CD14-positive monocyte (primary cell): ENCODE measurements around the gene CMC2. TPM values are rescaled to one million over a fixed set of nuclear protein-coding genes. Genes with fewer than 3 reads are reported as not detected.
A peak's percentile ranks its signal among the peaks of the same experiment; 100 is the strongest.

Experiments used
- DNase-seq, 3 donors: peaks; one replicate each; pipeline ENCODE4 v3.0.0-alpha.2; 2011 to 2022
- H2AFZ ChIP-seq: 2 replicates; pipeline ENCODE4 v1.6.0; 2012; ENCODE audit warnings: mild to moderate bottlenecking, low read depth, low read length, inconsistent platforms; ENCODE audit not compliant: insufficient read depth, poor library complexity, severe bottlenecking
- H3K27ac ChIP-seq, 2 donors: 1 replicate in 1 of 2; 2 replicates in 1 of 2; pipeline ENCODE4 v1.5.1; 2012 to 2013; ENCODE audit warnings: low read length in 2 of 2, control low read depth in 1 of 2, inconsistent platforms in 1 of 2, low read depth in 1 of 2, mild to moderate bottlenecking in 1 of 2
- H3K27me3 ChIP-seq, 2 donors: one replicate each; pipeline versions ENCODE4 v1.6.0 to v1.6.1; 2011 to 2013; ENCODE audit warnings: low read length in 2 of 2; ENCODE audit not compliant: control insufficient read depth in 2 of 2, insufficient read depth in 2 of 2
- H3K36me3 ChIP-seq, 2 donors: replicated peaks in 1 of 2; 1 replicate in 1 of 2; 2 replicates in 1 of 2; pipeline versions ENCODE4 v1.5.1 to v1.6.1; 2012 to 2013; ENCODE audit warnings: low read length in 2 of 2, control low read depth in 1 of 2, inconsistent platforms in 1 of 2, mild to moderate bottlenecking in 1 of 2; ENCODE audit not compliant: insufficient read depth in 2 of 2, control insufficient read depth in 1 of 2
- H3K4me1 ChIP-seq, 2 donors: 1 replicate in 1 of 2; 2 replicates in 1 of 2; pipeline versions ENCODE4 v1.5.1 to v1.6.1; 2012 to 2013; ENCODE audit warnings: low read length in 2 of 2, control low read depth in 1 of 2, inconsistent platforms in 1 of 2, mild to moderate bottlenecking in 1 of 2, moderate library complexity in 1 of 2; ENCODE audit not compliant: insufficient read depth in 2 of 2, control insufficient read depth in 1 of 2
- H3K4me2 ChIP-seq: replicated peaks from 2 replicates; pipeline ENCODE3; 2012; ENCODE audit warnings: low read length, moderate library complexity, mild to moderate bottlenecking; ENCODE audit not compliant: poor library complexity, severe bottlenecking; ENCODE audit errors: extremely low read depth
- H3K4me3 ChIP-seq, 3 experiments: fragments of 200-600 bp in 1 of 3; sonication (generic) in 1 of 3; replicated peaks in 1 of 3; 1 replicate in 2 of 3; 2 replicates in 1 of 3; pipeline ENCODE4 v1.5.1; 2011 to 2013; ENCODE audit warnings: low read length in 3 of 3, mild to moderate bottlenecking in 3 of 3, control low read depth in 2 of 3, low read depth in 2 of 3, inconsistent platforms in 1 of 3, moderate library complexity in 1 of 3
- H3K79me2 ChIP-seq: 2 replicates; pipeline ENCODE4 v1.6.0; 2012; ENCODE audit warnings: mild to moderate bottlenecking, control low read depth, inconsistent platforms, low read length, moderate library complexity; ENCODE audit not compliant: insufficient read depth
- H3K9ac ChIP-seq: 2 replicates; pipeline ENCODE4 v1.6.0; 2017; ENCODE audit warnings: low read length, mild to moderate bottlenecking; ENCODE audit not compliant: insufficient read depth, poor library complexity, severe bottlenecking
- H3K9me3 ChIP-seq, 2 donors: replicated peaks in 1 of 2; 1 replicate in 1 of 2; 2 replicates in 1 of 2; pipeline versions ENCODE4 v1.5.1 to v1.6.1; 2012 to 2013; ENCODE audit warnings: low read length in 2 of 2, control low read depth in 1 of 2; ENCODE audit not compliant: control insufficient read depth in 1 of 2, insufficient read depth in 1 of 2
- H4K20me1 ChIP-seq: 2 replicates; pipeline ENCODE4 v1.6.0; 2012; ENCODE audit warnings: mild to moderate bottlenecking, low read length, control low read depth, moderate library complexity; ENCODE audit not compliant: insufficient read depth
- H3K27ac Mint-ChIP-seq, 7 donors: one replicate each; pipeline ENCODE4 v1.8.0; 2020; ENCODE audit warnings: mild to moderate bottlenecking in 7 of 7, mixed read lengths in 7 of 7, moderate library complexity in 6 of 7, inconsistent platforms in 2 of 7
- H3K27me3 Mint-ChIP-seq, 3 donors: one replicate each; pipeline ENCODE4 v1.8.0; 2021 to 2022; ENCODE audit warnings: low read depth in 3 of 3, mild to moderate bottlenecking in 3 of 3, mixed read lengths in 3 of 3, moderate library complexity in 3 of 3, inconsistent platforms in 1 of 3
- H3K36me3 Mint-ChIP-seq, 2 donors: one replicate each; pipeline ENCODE4 v1.8.0; 2020; ENCODE audit warnings: mixed read lengths in 2 of 2, inconsistent platforms in 1 of 2, mild to moderate bottlenecking in 1 of 2
- H3K4me1 Mint-ChIP-seq: one replicate; pipeline ENCODE4 v1.8.0; 2020; ENCODE audit warnings: mild to moderate bottlenecking, mixed read lengths
- H3K4me3 Mint-ChIP-seq, 2 donors: one replicate each; pipeline ENCODE4 v1.8.0; 2020; ENCODE audit warnings: mild to moderate bottlenecking in 2 of 2, mixed read lengths in 2 of 2, moderate library complexity in 1 of 2
- H3K9me3 Mint-ChIP-seq, 7 donors: one replicate each; pipeline ENCODE4 v1.8.0; 2020 to 2022; ENCODE audit warnings: mixed read lengths in 7 of 7, mild to moderate bottlenecking in 6 of 7, moderate library complexity in 6 of 7, inconsistent platforms in 2 of 7
- WGBS: methylation state at CpG from one replicate; pipeline ENCODE4 v1.1.5; 2013; ENCODE audit warnings: missing lambda C conversion rate; ENCODE audit not compliant: insufficient coverage; 5-methylcytosine and 5-hydroxymethylcytosine counted together
- intact Hi-C, 2 donors: fragments of 100-400 bp; cut with micrococcal nuclease; formaldehyde crosslinking; loops; one replicate each; pipeline versions ENCODE4 v1.15.0 to v1.15.1; 2023
- polyA plus RNA-seq, 3 donors: library from polyadenylated mRNA; depleted of rRNA in 1 of 3; unstranded in 2 of 3; stranded (reverse) in 1 of 3; fragments of 300-500 nt in 2 of 3; fragments of >200 nt in 1 of 3; fragmentation: Illumina TruSeq in 2 of 3; gene quantifications; 1 replicate in 2 of 3; 2 replicates in 1 of 3; pipeline ENCODE4 v1.2.3, GENCODE V29; 2012 to 2021
- TF ChIP-seq, protein P1 (sequence below): fragments of 200-600 bp; IDR thresholded peaks from one replicate; pipeline ENCODE4 v1.8.0; 2022; ENCODE audit warnings: antibody characterized with exemption, mild to moderate bottlenecking

The CMC2 gene
- polyA plus RNA-seq, 3 donors = 55.3 to 79.5 (median 70.7) TPM

DNA sequence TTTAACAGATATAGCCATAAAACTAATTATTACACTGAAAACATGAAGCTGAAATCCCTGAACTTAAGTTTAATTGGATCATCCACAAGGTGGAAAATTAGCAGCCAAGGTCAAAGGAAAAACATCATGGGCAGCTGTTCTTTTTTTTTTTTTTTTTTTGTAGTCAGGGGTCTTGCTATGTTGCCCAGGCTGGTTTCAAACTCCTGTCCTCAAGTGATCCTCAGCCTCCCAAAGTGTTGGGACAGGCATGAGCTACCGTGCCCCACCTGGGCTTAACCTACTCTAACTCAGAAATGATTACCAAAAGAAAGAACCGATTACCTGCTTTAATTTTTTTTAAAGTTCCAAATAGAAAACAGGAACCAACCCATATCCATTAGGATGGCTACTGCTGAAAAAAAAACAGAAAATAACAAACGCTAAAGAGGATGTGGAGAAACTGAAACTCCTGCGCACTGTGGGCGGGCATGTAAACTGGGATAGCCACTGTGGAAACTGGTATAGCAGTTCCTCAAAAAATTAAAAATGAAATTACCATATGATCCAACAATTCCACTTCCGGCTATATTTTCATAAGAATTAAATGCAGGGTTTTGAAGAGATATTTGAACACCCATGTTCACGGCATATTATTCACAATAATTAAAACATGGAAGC, 8.6 kb downstream of the CMC2 start:
- Mint-ChIP-seq H3K9me3 (no peaks in the 10 kb centered on the region), H3K27ac (peak overlapping the region; percentile 86 to 94 (median 89)), H3K27me3 (peaks cover 0 to 1% (median 0%) of the 10 kb centered on the region in 3 donors), H3K4me1 (peaks cover 27% of the 10 kb centered on the region), H3K4me3 (peak overlapping the region; percentile 77 to 97), H3K36me3 (peaks cover 5 to 12% of the 10 kb centered on the region in 2 donors)
- peak overlapping the region; percentile 48 to 80 for H3K27ac ChIP-seq
- peaks cover 6 to 20% of the 10 kb centered on the region in 2 donors for H3K4me1 ChIP-seq
- H3K36me3 ChIP-seq = peaks cover 0 to 11% of the 10 kb centered on the region in 2 donors
- TF ChIP-seq, protein P1, sequence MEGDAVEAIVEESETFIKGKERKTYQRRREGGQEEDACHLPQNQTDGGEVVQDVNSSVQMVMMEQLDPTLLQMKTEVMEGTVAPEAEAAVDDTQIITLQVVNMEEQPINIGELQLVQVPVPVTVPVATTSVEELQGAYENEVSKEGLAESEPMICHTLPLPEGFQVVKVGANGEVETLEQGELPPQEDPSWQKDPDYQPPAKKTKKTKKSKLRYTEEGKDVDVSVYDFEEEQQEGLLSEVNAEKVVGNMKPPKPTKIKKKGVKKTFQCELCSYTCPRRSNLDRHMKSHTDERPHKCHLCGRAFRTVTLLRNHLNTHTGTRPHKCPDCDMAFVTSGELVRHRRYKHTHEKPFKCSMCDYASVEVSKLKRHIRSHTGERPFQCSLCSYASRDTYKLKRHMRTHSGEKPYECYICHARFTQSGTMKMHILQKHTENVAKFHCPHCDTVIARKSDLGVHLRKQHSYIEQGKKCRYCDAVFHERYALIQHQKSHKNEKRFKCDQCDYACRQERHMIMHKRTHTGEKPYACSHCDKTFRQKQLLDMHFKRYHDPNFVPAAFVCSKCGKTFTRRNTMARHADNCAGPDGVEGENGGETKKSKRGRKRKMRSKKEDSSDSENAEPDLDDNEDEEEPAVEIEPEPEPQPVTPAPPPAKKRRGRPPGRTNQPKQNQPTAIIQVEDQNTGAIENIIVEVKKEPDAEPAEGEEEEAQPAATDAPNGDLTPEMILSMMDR = no peak
- H3K79me2 ChIP-seq = peaks cover 98% of the 10 kb centered on the region
- H3K9ac ChIP-seq = peak overlapping the region; percentile 58
- H3K4me2 ChIP-seq = peak overlapping the region; percentile 85
- no peaks in the 10 kb centered on the region for H3K27me3 ChIP-seq
- peak overlapping the region; percentile 52 to 90 (median 81) for H3K4me3 ChIP-seq
- H3K9me3 ChIP-seq = no peaks in the 10 kb centered on the region
- intact Hi-C loops = no loop called here
- peak; percentile 40 to 52 (median 41) for DNase-seq
- WGBS = no CpG with 5 or more reads among the region's 7 CpGs
- no peaks in the 10 kb centered on the region for H4K20me1 ChIP-seq
- peak overlapping the region; percentile 65 for H2AFZ ChIP-seq

DNA sequence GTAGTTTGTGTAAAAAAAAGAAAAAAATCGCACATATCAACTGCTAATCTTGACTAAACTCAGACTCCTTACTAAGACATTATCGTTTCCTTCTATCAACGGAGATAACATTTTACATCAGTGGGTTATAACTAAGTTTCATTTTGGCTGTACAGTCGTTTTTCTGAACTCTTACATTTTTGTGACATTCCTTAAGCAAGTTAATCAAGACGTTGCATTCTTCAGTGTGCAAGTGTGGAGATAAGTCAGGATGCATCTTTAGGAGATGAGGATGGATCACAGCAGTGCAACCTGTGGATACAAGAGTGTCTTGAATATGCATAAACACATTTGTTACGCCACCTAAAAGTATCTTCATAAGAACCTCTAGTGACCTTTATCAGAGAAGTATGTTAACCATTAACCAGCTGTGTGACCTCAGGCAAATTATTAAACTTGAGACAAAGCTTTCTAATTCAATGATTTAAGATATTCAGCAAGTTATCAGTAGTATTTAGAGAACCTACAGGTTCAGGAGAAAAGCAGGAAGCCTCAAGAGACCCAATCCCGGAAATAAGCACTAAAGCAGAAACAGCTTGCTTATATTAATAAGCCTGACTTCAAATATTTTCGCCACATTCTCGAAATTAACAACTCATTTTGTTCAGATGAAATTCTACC, 9.4 kb downstream of the CMC2 start:
- H3K27me3 Mint-ChIP-seq = peaks cover 0 to 1% (median 0%) of the 10 kb centered on the region in 3 donors
- Histone ChIP-seq H3K36me3 (peaks cover under 1 to 17% of the 10 kb centered on the region in 2 donors), H4K20me1 (no peaks in the 10 kb centered on the region), H3K4me1 (peaks cover 6 to 20% of the 10 kb centered on the region in 2 donors), H3K79me2 (peaks cover 96% of the 10 kb centered on the region), H3K9ac (peak overlapping the region; percentile 58), H3K27me3 (no peaks in the 10 kb centered on the region), H3K9me3 (no peaks in the 10 kb centered on the region), H2AFZ (peak overlapping the region; percentile 65), H3K4me2 (peak overlapping the region; percentile 85), H3K4me3 (peak overlapping the region; percentile 52 to 90 (median 81)), H3K27ac (peak overlapping the region in 1 of 2 donors; percentile 80)
- no peaks in the 10 kb centered on the region for H3K9me3 Mint-ChIP-seq
- peaks cover 10 to 17% of the 10 kb centered on the region in 2 donors for H3K36me3 Mint-ChIP-seq
- peak in 2 of 3 donors; percentile 22 to 47 for DNase-seq
- intact Hi-C loops = no loop called here
- peak overlapping the region in 6 of 7 donors; percentile 65 to 90 (median 82) for H3K27ac Mint-ChIP-seq
- H3K4me3 Mint-ChIP-seq = peak overlapping the region; percentile 77 to 97
- WGBS = no CpG with 5 or more reads among the region's 9 CpGs
- H3K4me1 Mint-ChIP-seq = peaks cover 24% of the 10 kb centered on the region
- TF ChIP-seq, protein P1 = no peak
